HG02970 (cell line): ENCODE results near the gene KY.

Experiments
- ATAC-seq: cut with Tn5 transposase; IDR thresholded peaks from one replicate; pipeline ENCODE4 v1.9.1; 2021; ENCODE audit warnings: mild to moderate bottlenecking, moderate library complexity, moderate number of reproducible peaks; ENCODE audit not compliant: unreplicated experiment, low FRiP score

Gene KY

GRCh38 chr3:134621854-134622253, 29.0 kb downstream of the KY start:
- no peak for ATAC-seq

GRCh38 chr3:134620476-134621115, 30.2 kb downstream of the KY start:
- no peak for ATAC-seq

GRCh38 chr3:134619884-134620445, 30.9 kb downstream of the KY start:
- ATAC-seq = no peak

GRCh38 chr3:134619301-134619615, 31.6 kb downstream of the KY start:
- no peak for ATAC-seq

- ATAC-seq = no peak
Observed at GRCh38 chr3:134618478-134619300, 32.1 kb downstream of the KY start.

- ATAC-seq = no peak
Observed at GRCh38 chr3:134617608-134618477, 33.0 kb downstream of the KY start.

GRCh38 chr3:134615743-134616142, 35.1 kb downstream of the KY start:
- no peak for ATAC-seq

- no peak for ATAC-seq
Observed at GRCh38 chr3:134614955-134615354, 35.9 kb downstream of the KY start.

- no peak for ATAC-seq
Observed at GRCh38 chr3:134613006-134613520, 37.8 kb downstream of the KY start.

- no peak for ATAC-seq
Observed at GRCh38 chr3:134611516-134611915, 39.3 kb downstream of the KY start.

- ATAC-seq = no peak
Observed at GRCh38 chr3:134610432-134611385, 40.1 kb downstream of the KY start.

GRCh38 chr3:134609821-134610431, 40.9 kb downstream of the KY start:
- ATAC-seq = no peak

- ATAC-seq = no peak
Observed at GRCh38 chr3:134608771-134609435, 41.9 kb downstream of the KY start.

GRCh38 chr3:134608023-134608770, 42.6 kb downstream of the KY start:
- no peak for ATAC-seq

- no peak for ATAC-seq
Observed at GRCh38 chr3:134607054-134608022, 43.5 kb downstream of the KY start.

GRCh38 chr3:134606033-134607025, 44.5 kb downstream of the KY start:
- no peak for ATAC-seq
